PC-3 (cell line): ENCODE results near the gene ACAP2.

Experiments used
- EZH2 ChIP-seq: fragments of 300-600 bp; sonication (generic); IDR thresholded peaks from one replicate; pipeline ENCODE4 v1.6.1; 2017; ENCODE audit warnings: antibody characterized with exemption, mild to moderate bottlenecking, low read length; ENCODE audit not compliant: unreplicated experiment
- TF ChIP-seq, protein P1 (sequence below): fragments of 300-600 bp; sonication (generic); conservative IDR thresholded peaks from 2 replicates; pipeline ENCODE4 v1.5.1; 2017; ENCODE audit warnings: antibody characterized with exemption, low read depth, mild to moderate bottlenecking, low read length

DNA sequence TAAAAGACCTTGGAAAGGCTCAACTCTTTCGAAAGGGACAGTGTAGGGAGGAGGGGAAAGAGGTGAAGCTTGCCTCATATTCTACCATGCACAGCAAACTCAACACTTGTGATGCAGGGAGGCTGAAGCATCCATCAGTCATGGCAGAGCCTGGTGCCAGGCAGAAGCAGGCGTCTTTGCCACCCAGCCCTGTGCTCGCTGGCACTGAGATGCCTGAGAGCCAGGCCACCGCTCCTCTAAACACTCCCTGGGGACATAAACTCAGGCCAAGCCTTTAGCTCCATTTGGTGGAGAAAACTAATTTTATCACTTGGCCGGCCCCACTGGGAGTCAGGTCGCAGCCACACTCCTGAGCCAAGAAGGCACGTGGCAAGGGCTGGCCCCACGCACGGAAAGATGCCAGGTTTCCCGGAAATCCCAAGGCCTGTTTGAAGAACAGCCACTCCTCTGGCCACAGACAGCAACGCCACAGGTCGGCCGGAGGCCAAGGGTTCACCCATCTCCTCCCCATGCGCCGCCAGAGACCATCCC lies 202.6 kb downstream of the ACAP2 start:
- TF ChIP-seq, protein P1, sequence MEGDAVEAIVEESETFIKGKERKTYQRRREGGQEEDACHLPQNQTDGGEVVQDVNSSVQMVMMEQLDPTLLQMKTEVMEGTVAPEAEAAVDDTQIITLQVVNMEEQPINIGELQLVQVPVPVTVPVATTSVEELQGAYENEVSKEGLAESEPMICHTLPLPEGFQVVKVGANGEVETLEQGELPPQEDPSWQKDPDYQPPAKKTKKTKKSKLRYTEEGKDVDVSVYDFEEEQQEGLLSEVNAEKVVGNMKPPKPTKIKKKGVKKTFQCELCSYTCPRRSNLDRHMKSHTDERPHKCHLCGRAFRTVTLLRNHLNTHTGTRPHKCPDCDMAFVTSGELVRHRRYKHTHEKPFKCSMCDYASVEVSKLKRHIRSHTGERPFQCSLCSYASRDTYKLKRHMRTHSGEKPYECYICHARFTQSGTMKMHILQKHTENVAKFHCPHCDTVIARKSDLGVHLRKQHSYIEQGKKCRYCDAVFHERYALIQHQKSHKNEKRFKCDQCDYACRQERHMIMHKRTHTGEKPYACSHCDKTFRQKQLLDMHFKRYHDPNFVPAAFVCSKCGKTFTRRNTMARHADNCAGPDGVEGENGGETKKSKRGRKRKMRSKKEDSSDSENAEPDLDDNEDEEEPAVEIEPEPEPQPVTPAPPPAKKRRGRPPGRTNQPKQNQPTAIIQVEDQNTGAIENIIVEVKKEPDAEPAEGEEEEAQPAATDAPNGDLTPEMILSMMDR, result no peak
- no peak for TF ChIP-seq EZH2
